LNCaP clone FGC (cell line): Measurements from ENCODE around the gene SCNN1B.

ENCODE experiments used
- DNase-seq: peaks from one replicate; pipeline ENCODE4 v3.0.0-alpha.2; 2011; ENCODE audit warnings: low read depth
- H3K4me3 ChIP-seq: 2 replicates; pipeline ENCODE4 v1.5.1; 2011; ENCODE audit warnings: mild to moderate bottlenecking, low read depth, low read length, control low read depth
- CTCF ChIP-seq: IDR thresholded peaks from 2 replicates; pipeline ENCODE4 v1.5.1; 2012; ENCODE audit warnings: mild to moderate bottlenecking; ENCODE audit not compliant: control insufficient read depth, insufficient read depth; ENCODE audit errors: extremely low read depth

Gene SCNN1B

GRCh38 chr16:23351360-23351759, 49.3 kb downstream of the SCNN1B start:
- DNase-seq: peak; percentile 96

GRCh38 chr16:23353440-23353839, 51.3 kb downstream of the SCNN1B start:
- no peak for DNase-seq

More at GRCh38 chr16:23351360-23351759, 49.3 kb downstream of the SCNN1B start:
- no peak overlapping the region for H3K4me3 ChIP-seq
- no peak for TF ChIP-seq CTCF

GRCh38 chr16:23354246-23354645, 52.1 kb downstream of the SCNN1B start:
- TF ChIP-seq CTCF: no peak
- no peak for DNase-seq
- H3K4me3 ChIP-seq: no peak overlapping the region

More at GRCh38 chr16:23353440-23353839, 51.3 kb downstream of the SCNN1B start:
- no peak overlapping the region for H3K4me3 ChIP-seq
- no peak for TF ChIP-seq CTCF

- TF ChIP-seq CTCF: no peak
- no peak overlapping the region for H3K4me3 ChIP-seq
- no peak for DNase-seq
Measured at GRCh38 chr16:23355106-23355670, 53.1 kb downstream of the SCNN1B start.

GRCh38 chr16:23356941-23357340, 54.8 kb downstream of the SCNN1B start:
- H3K4me3 ChIP-seq: no peak overlapping the region
- TF ChIP-seq CTCF: no peak
- DNase-seq: no peak

GRCh38 chr16:23357761-23358290, 55.7 kb downstream of the SCNN1B start:
- no peak for TF ChIP-seq CTCF
- no peak overlapping the region for H3K4me3 ChIP-seq
- DNase-seq: no peak

GRCh38 chr16:23359092-23359760, 57.1 kb downstream of the SCNN1B start:
- no peak for DNase-seq
- no peak for TF ChIP-seq CTCF
- no peak overlapping the region for H3K4me3 ChIP-seq
